IMR-90 (cell line): ENCODE results near the gene STK31. TPM values are rescaled to one million over a fixed set of nuclear protein-coding genes. Genes with fewer than 3 reads are reported as not detected.

Source experiments
- ATAC-seq: fragments of 200-7000 bp; cut with Tn5 transposase; 2 replicates; pipeline ENCODE4 v1.9.1; 2020; ENCODE audit warnings: low read depth, mild to moderate bottlenecking, moderate library complexity
- BruUV-seq: library from RNA; stranded (reverse); fragments of 400-500 nt; replicated peaks from 2 replicates; lab custom pipeline; 2021; lab: Mats Ljungman, UMichigan
- CTCF ChIA-PET: fragments of 300-600 bp; formaldehyde crosslinking; extraction: SDS; loops from one replicate; lab custom pipeline; 2021; ENCODE audit warnings: antibody characterized with exemption; lab: Yijun Ruan, JAX
- POLR2A ChIA-PET: fragments of 300-600 bp; sonication (Branson Sonifier 250); formaldehyde crosslinking; loops from one replicate; lab custom pipeline; 2022; ENCODE audit warnings: antibody characterized with exemption; ENCODE audit not compliant: unreplicated experiment; lab: Charles Lee
- DNase-seq: peaks from one replicate; pipeline ENCODE4 v3.0.0; 2013
- H2AFZ ChIP-seq: replicated peaks from 2 replicates; pipeline ENCODE3; 2013; ENCODE audit warnings: low read length, mild to moderate bottlenecking; ENCODE audit not compliant: poor library complexity
- H2AK5ac ChIP-seq: 2 replicates; pipeline ENCODE4 v1.6.1; 2013; ENCODE audit warnings: low read depth, low read length, inconsistent platforms
- H2AK9ac ChIP-seq: replicated peaks from 2 replicates; pipeline ENCODE3; 2013; ENCODE audit warnings: mild to moderate bottlenecking, low read depth, low read length, moderate library complexity; ENCODE audit not compliant: poor library complexity
- H2BK120ac ChIP-seq: 2 replicates; pipeline ENCODE4 v1.6.1; 2013; ENCODE audit warnings: low read depth, low read length, inconsistent platforms
- H2BK15ac ChIP-seq: 3 replicates; pipeline ENCODE4 v1.6.1; 2013; ENCODE audit warnings: low read depth, low read length, inconsistent platforms
- H2BK20ac ChIP-seq: 2 replicates; pipeline ENCODE4 v1.6.1; 2013; ENCODE audit warnings: low read depth, mild to moderate bottlenecking, inconsistent platforms, low read length, moderate library complexity
- H2BK5ac ChIP-seq: 2 replicates; pipeline ENCODE4 v1.6.1; 2013; ENCODE audit warnings: mild to moderate bottlenecking, low read depth, low read length, inconsistent platforms; ENCODE audit not compliant: poor library complexity, severe bottlenecking
- H3K14ac ChIP-seq: replicated peaks from 2 replicates; pipeline ENCODE4 v1.6.1; 2013; ENCODE audit warnings: low read depth, low read length, inconsistent platforms
- H3K18ac ChIP-seq: 2 replicates; pipeline ENCODE4 v1.6.1; 2013; ENCODE audit warnings: low read depth, low read length, control low read depth
- H3K23ac ChIP-seq: 2 replicates; pipeline ENCODE4 v1.6.1; 2013; ENCODE audit warnings: low read depth, low read length, inconsistent platforms
- H3K27ac ChIP-seq: 2 replicates; pipeline ENCODE4 v1.5.1; 2013; ENCODE audit warnings: mild to moderate bottlenecking, control low read depth, low read length; ENCODE audit not compliant: insufficient read depth
- H3K27me3 ChIP-seq: 2 replicates; pipeline ENCODE4 v1.6.1; 2013; ENCODE audit warnings: low read length; ENCODE audit not compliant: control insufficient read depth, insufficient read depth
- H3K36me3 ChIP-seq: 2 replicates; pipeline ENCODE4 v1.6.1; 2013; ENCODE audit warnings: low read length, mixed read lengths; ENCODE audit not compliant: control insufficient read depth, insufficient read depth
- H3K4ac ChIP-seq: 2 replicates; pipeline ENCODE4 v1.6.1; 2013; ENCODE audit warnings: low read depth, low read length, inconsistent platforms
- H3K4me1 ChIP-seq: 2 replicates; pipeline ENCODE4 v1.6.1; 2013; ENCODE audit warnings: low read length, mixed read lengths; ENCODE audit not compliant: control insufficient read depth, insufficient read depth
- H3K4me2 ChIP-seq: 2 replicates; pipeline ENCODE4 v1.6.1; 2013; ENCODE audit warnings: low read depth, mild to moderate bottlenecking, control low read depth, low read length, moderate library complexity
- H3K4me3 ChIP-seq: 2 replicates; pipeline ENCODE4 v1.5.1; 2013; ENCODE audit warnings: low read depth, mild to moderate bottlenecking, control low read depth, low read length, moderate library complexity; ENCODE audit not compliant: insufficient read depth
- H3K56ac ChIP-seq: 2 replicates; pipeline ENCODE4 v1.6.1; 2013; ENCODE audit warnings: low read length, inconsistent platforms; ENCODE audit not compliant: insufficient read depth; ENCODE audit errors: extremely low read depth
- H3K79me1 ChIP-seq, 2 experiments: 2 replicates each; pipeline ENCODE4 v1.6.1; 2013; ENCODE audit warnings: low read length in 2 of 2, inconsistent platforms in 1 of 2, low read depth in 1 of 2
- H3K9ac ChIP-seq: 2 replicates; pipeline ENCODE4 v1.6.1; 2013; ENCODE audit warnings: low read depth, low read length, control low read depth
- H3K9me1 ChIP-seq: 2 replicates; pipeline ENCODE4 v1.6.1; 2013; ENCODE audit warnings: low read length, inconsistent platforms; ENCODE audit not compliant: insufficient read depth
- H3K9me3 ChIP-seq: 2 replicates; pipeline ENCODE4 v1.6.1; 2013; ENCODE audit warnings: low read length; ENCODE audit not compliant: control insufficient read depth, insufficient read depth
- H4K20me1 ChIP-seq: 2 replicates; pipeline ENCODE4 v1.6.1; 2013; ENCODE audit warnings: low read length, inconsistent platforms; ENCODE audit not compliant: insufficient read depth
- H4K5ac ChIP-seq: 2 replicates; pipeline ENCODE4 v1.6.1; 2013; ENCODE audit warnings: mild to moderate bottlenecking, low read depth, low read length, control low read depth
- H4K8ac ChIP-seq, 2 experiments: 2 replicates each; pipeline ENCODE4 v1.6.1; 2013; ENCODE audit warnings: low read depth in 2 of 2, low read length in 2 of 2, control low read depth in 1 of 2, inconsistent platforms in 1 of 2
- H4K91ac ChIP-seq: 2 replicates; pipeline ENCODE4 v1.6.1; 2013; ENCODE audit warnings: low read depth, low read length, inconsistent platforms; ENCODE audit not compliant: insufficient read depth
- BHLHE40 ChIP-seq: fragments of 150-350 bp; IDR thresholded peaks from 2 replicates; pipeline ENCODE4 v1.6.1; 2016; ENCODE audit warnings: mild to moderate bottlenecking, low read depth, low read length
- CEBPB ChIP-seq: IDR thresholded peaks from 2 replicates; pipeline ENCODE4 v1.6.1; 2012; ENCODE audit warnings: low read depth, low read length, improper control_type of control experiment
- CHD1 ChIP-seq: IDR thresholded peaks from 2 replicates; pipeline ENCODE4 v1.6.1; 2012; ENCODE audit warnings: low read depth, low read length, improper control_type of control experiment
- ELK1 ChIP-seq: fragments of 150-350 bp; IDR thresholded peaks from 2 replicates; pipeline ENCODE4 v1.6.1; 2016; ENCODE audit warnings: low read depth, mild to moderate bottlenecking, low read length, moderate library complexity, borderline replicate concordance
- FOS ChIP-seq: fragments of 150-350 bp; IDR thresholded peaks from 2 replicates; pipeline ENCODE4 v1.6.1; 2016; ENCODE audit warnings: low read depth, low read length
- MAFK ChIP-seq: IDR thresholded peaks from 2 replicates; pipeline ENCODE4 v1.6.1; 2012; ENCODE audit warnings: low read depth, low read length, improper control_type of control experiment
- MAZ ChIP-seq: IDR thresholded peaks from 2 replicates; pipeline ENCODE4 v1.6.1; 2012; ENCODE audit warnings: low read depth, mild to moderate bottlenecking, low read length, improper control_type of control experiment, moderate library complexity, borderline replicate concordance
- MXI1 ChIP-seq: IDR thresholded peaks from 2 replicates; pipeline ENCODE4 v1.6.1; 2012; ENCODE audit warnings: low read depth, mild to moderate bottlenecking, low read length, moderate library complexity, borderline replicate concordance
- NFE2L2 ChIP-seq: fragments of 150-350 bp; IDR thresholded peaks from 2 replicates; pipeline ENCODE4 v1.6.1; 2016; ENCODE audit warnings: low read depth, mild to moderate bottlenecking, low read length
- POLR2A ChIP-seq: IDR thresholded peaks from 2 replicates; pipeline ENCODE4 v1.6.1; 2012; ENCODE audit warnings: mild to moderate bottlenecking, low read depth, low read length
- RAD21 ChIP-seq: IDR thresholded peaks from 2 replicates; pipeline ENCODE4 v1.6.1; 2012; ENCODE audit warnings: low read length, improper control_type of control experiment
- RCOR1 ChIP-seq: IDR thresholded peaks from 2 replicates; pipeline ENCODE4 v1.6.1; 2012; ENCODE audit warnings: mild to moderate bottlenecking, low read length, improper control_type of control experiment; ENCODE audit not compliant: insufficient replicate concordance
- RFX5 ChIP-seq: IDR thresholded peaks from 2 replicates; pipeline ENCODE4 v1.8.0; 2012; ENCODE audit warnings: low read depth, mild to moderate bottlenecking, low read length, moderate library complexity
- SMC3 ChIP-seq: fragments of 150-350 bp; IDR thresholded peaks from 2 replicates; pipeline ENCODE4 v1.6.1; 2016; ENCODE audit warnings: low read depth, mild to moderate bottlenecking, antibody characterized with exemption, low read length, moderate library complexity
- dilution Hi-C: fragments of 300-500 bp; cut with HindIII; formaldehyde crosslinking; loops from one replicate; pipeline ENCODE4 v1.14.3; 2018; ENCODE audit warnings: low sequenced_read_pairs; ENCODE audit not compliant: unreplicated experiment
- in situ Hi-C: fragments of 300-500 bp; cut with MboI; formaldehyde crosslinking; loops from 3 replicates; pipeline ENCODE4 v1.14.3; 2019; ENCODE audit warnings: low sequenced_read_pairs, inconsistent platforms, mixed read lengths
- intact Hi-C: fragments of 100-400 bp; cut with micrococcal nuclease; formaldehyde crosslinking; loops from 2 replicates; pipeline ENCODE4 v1.10.0; 2022
- polyA plus RNA-seq, 3 experiments: library from polyadenylated mRNA; depleted of rRNA; stranded (reverse); fragments of >200 nt; gene quantifications; 2 replicates each; pipeline ENCODE4 v1.2.3, GENCODE V29; 2012; ENCODE audit warnings: low replicate concordance in 1 of 3
- total RNA-seq: library from RNA; depleted of rRNA; stranded (reverse); fragments of >200 nt; gene quantifications from 2 replicates; pipeline ENCODE4 v1.2.3, GENCODE V29; 2012
- TF ChIP-seq, protein P1 (sequence below): fragments of 150-350 bp; IDR thresholded peaks from 2 replicates; pipeline ENCODE4 v1.6.1; 2017; ENCODE audit warnings: mild to moderate bottlenecking, antibody characterized with exemption, low read length, low read depth
- TF ChIP-seq, protein P2 (sequence below): conservative IDR thresholded peaks from 2 replicates; pipeline ENCODE4 v1.5.1; 2012; ENCODE audit warnings: mild to moderate bottlenecking, low read depth, low read length, improper control_type of control experiment

Gene STK31
- total and polyA plus RNA-seq, 2 of the 4 experiments (the other 2 are of a cell fraction): not detected

GRCh38 chr7:23791721-23792120, 81.7 kb downstream of the STK31 start:
- ChIA-PET CTCF (no interaction called here), POLR2A (no interaction called here)
- Histone ChIP-seq H3K79me1 (no peaks in the 10 kb centered on the region), H3K9me1 (no peaks in the 10 kb centered on the region), H2BK20ac (no peak overlapping the region), H2BK15ac (no peak overlapping the region), H2BK5ac (no peak overlapping the region), H3K4me2 (no peak overlapping the region), H4K8ac (no peak overlapping the region), H3K23ac (no peak overlapping the region), H4K91ac (no peak overlapping the region), H3K18ac (no peak overlapping the region), H3K9me3 (no peaks in the 10 kb centered on the region), H4K20me1 (no peaks in the 10 kb centered on the region), H3K4me3 (no peak overlapping the region), H3K4ac (no peak overlapping the region), H3K14ac (no peak overlapping the region), H3K9ac (no peak overlapping the region), H4K5ac (no peak overlapping the region), H3K27ac (no peak overlapping the region), H3K36me3 (no peaks in the 10 kb centered on the region), H3K56ac (no peak overlapping the region), H2AFZ (no peak overlapping the region), H3K4me1 (no peaks in the 10 kb centered on the region), H2BK120ac (no peak overlapping the region), H2AK9ac (no peak overlapping the region), H2AK5ac (no peak overlapping the region), H3K27me3 (no peaks in the 10 kb centered on the region)
- BruUV-seq: no TSS peak
- dilution Hi-C loops: no loop called here
- ATAC-seq (no peak), DNase-seq (no peak)
- intact Hi-C loops: no loop called here
- TF ChIP-seq MXI1 (no peak), SMC3 (no peak), CEBPB (no peak), ELK1 (no peak), RCOR1 (no peak), RFX5 (no peak), BHLHE40 (no peak), MAZ (no peak), CHD1 (no peak), RAD21 (no peak), MAFK (no peak), POLR2A (no peak), FOS (no peak), NFE2L2 (no peak)
- TF ChIP-seq, protein P1, sequence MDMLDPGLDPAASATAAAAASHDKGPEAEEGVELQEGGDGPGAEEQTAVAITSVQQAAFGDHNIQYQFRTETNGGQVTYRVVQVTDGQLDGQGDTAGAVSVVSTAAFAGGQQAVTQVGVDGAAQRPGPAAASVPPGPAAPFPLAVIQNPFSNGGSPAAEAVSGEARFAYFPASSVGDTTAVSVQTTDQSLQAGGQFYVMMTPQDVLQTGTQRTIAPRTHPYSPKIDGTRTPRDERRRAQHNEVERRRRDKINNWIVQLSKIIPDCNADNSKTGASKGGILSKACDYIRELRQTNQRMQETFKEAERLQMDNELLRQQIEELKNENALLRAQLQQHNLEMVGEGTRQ: no peak
- TF ChIP-seq, protein P2, sequence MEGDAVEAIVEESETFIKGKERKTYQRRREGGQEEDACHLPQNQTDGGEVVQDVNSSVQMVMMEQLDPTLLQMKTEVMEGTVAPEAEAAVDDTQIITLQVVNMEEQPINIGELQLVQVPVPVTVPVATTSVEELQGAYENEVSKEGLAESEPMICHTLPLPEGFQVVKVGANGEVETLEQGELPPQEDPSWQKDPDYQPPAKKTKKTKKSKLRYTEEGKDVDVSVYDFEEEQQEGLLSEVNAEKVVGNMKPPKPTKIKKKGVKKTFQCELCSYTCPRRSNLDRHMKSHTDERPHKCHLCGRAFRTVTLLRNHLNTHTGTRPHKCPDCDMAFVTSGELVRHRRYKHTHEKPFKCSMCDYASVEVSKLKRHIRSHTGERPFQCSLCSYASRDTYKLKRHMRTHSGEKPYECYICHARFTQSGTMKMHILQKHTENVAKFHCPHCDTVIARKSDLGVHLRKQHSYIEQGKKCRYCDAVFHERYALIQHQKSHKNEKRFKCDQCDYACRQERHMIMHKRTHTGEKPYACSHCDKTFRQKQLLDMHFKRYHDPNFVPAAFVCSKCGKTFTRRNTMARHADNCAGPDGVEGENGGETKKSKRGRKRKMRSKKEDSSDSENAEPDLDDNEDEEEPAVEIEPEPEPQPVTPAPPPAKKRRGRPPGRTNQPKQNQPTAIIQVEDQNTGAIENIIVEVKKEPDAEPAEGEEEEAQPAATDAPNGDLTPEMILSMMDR: no peak
- in situ Hi-C loops: no loop called here
